Nephron progenitor cell (in vitro differentiated cells): ENCODE results near the gene USP17L24.
"Not testable (repeated sequence)": the region's sequence is repeated elsewhere in the genome, so short reads cannot be mapped to it uniquely, and the experiment has no call there.

ENCODE experiments used
- DNase-seq: peaks from one replicate; pipeline ENCODE4 v3.0.0; 2021
- H3K27ac Mint-ChIP-seq: 2 replicates; pipeline ENCODE4 v1.8.0; 2021; ENCODE audit warnings: mild to moderate bottlenecking, moderate library complexity, mixed read lengths
- H3K27me3 Mint-ChIP-seq: 2 replicates; pipeline ENCODE4 v1.8.0; 2021; ENCODE audit warnings: mild to moderate bottlenecking, low read depth, mixed read lengths; ENCODE audit not compliant: poor library complexity
- H3K36me3 Mint-ChIP-seq: 2 replicates; pipeline ENCODE4 v1.8.0; 2021; ENCODE audit warnings: low read depth, mixed read lengths
- H3K4me1 Mint-ChIP-seq: 2 replicates; pipeline ENCODE4 v1.8.0; 2021; ENCODE audit warnings: mixed read lengths
- H3K4me3 Mint-ChIP-seq: 2 replicates; pipeline ENCODE4 v1.8.0; 2021; ENCODE audit warnings: mild to moderate bottlenecking, moderate library complexity, mixed read lengths
- H3K9me3 Mint-ChIP-seq: 2 replicates; pipeline ENCODE4 v1.8.0; 2021; ENCODE audit warnings: mild to moderate bottlenecking, moderate library complexity, mixed read lengths

The USP17L24 gene, protein sequence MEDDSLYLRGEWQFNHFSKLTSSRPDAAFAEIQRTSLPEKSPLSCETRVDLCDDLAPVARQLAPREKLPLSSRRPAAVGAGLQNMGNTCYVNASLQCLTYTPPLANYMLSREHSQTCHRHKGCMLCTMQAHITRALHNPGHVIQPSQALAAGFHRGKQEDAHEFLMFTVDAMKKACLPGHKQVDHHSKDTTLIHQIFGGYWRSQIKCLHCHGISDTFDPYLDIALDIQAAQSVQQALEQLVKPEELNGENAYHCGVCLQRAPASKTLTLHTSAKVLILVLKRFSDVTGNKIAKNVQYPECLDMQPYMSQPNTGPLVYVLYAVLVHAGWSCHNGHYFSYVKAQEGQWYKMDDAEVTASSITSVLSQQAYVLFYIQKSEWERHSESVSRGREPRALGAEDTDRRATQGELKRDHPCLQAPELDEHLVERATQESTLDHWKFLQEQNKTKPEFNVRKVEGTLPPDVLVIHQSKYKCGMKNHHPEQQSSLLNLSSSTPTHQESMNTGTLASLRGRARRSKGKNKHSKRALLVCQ

GRCh38 chr4:9324865-9325264 is at the start of gene USP17L24:
Gene USP17L24, plus strand, starts transcription at chr4:9325165. Its CDS starts 0 bp downstream, at chr4:9325165.
- not testable (repeated sequence) for DNase-seq, H3K9me3 Mint-ChIP-seq, H3K27me3 Mint-ChIP-seq, H3K27ac Mint-ChIP-seq, H3K36me3 Mint-ChIP-seq, H3K4me3 Mint-ChIP-seq, H3K4me1 Mint-ChIP-seq

- H3K27ac Mint-ChIP-seq, DNase-seq, H3K4me1 Mint-ChIP-seq, H3K36me3 Mint-ChIP-seq, H3K27me3 Mint-ChIP-seq, H3K4me3 Mint-ChIP-seq, H3K9me3 Mint-ChIP-seq: not testable (repeated sequence)
These were observed 774 bp upstream of the USP17L24 start for GRCh38 chr4:9324191-9324590.

GRCh38 chr4:9329611-9330010 is 4.6 kb downstream of the USP17L24 start, which contains the start of gene USP17L25:
Gene USP17L25, plus strand, starts transcription at chr4:9329911. Its CDS starts 0 bp downstream, at chr4:9329911.
- H3K27me3 Mint-ChIP-seq, H3K4me3 Mint-ChIP-seq, H3K9me3 Mint-ChIP-seq, H3K36me3 Mint-ChIP-seq, H3K27ac Mint-ChIP-seq, DNase-seq, H3K4me1 Mint-ChIP-seq: not testable (repeated sequence)

GRCh38 chr4:9334358-9334757 is 9.4 kb downstream of the USP17L24 start, which contains the start of gene USP17L26:
Gene USP17L26, plus strand, starts transcription at chr4:9334658. Its CDS starts 0 bp downstream, at chr4:9334658.
- not testable (repeated sequence) for H3K36me3 Mint-ChIP-seq, H3K4me1 Mint-ChIP-seq, H3K27me3 Mint-ChIP-seq, H3K4me3 Mint-ChIP-seq, H3K9me3 Mint-ChIP-seq, DNase-seq, H3K27ac Mint-ChIP-seq

DNA sequence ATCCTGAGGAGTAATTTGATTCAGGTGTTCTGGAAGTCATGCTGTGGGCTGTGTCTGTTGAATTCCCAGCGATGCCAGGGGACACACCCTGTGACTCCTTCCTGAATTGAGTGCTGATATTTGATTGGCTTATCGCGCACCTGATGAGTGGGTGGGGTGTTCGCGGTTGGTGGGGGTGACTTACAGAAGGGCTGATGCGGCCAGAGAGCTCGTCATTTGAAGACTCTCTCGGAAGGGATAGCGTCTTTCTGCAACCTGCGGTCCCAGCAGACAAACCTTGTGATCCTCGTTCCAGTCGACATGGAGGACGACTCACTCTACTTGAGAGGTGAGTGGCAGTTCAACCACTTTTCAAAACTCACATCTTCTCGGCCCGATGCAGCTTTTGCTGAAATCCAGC is 14.1 kb downstream of the USP17L24 start, which contains the start of gene USP17L5:
Gene USP17L5, plus strand, starts transcription at position 301 of the 400 bp plus-strand sequence. Its CDS starts 0 bp downstream, at position 301.
- H3K4me3 Mint-ChIP-seq, H3K4me1 Mint-ChIP-seq, H3K9me3 Mint-ChIP-seq, H3K27me3 Mint-ChIP-seq, H3K27ac Mint-ChIP-seq, H3K36me3 Mint-ChIP-seq, DNase-seq: not testable (repeated sequence)

DNA sequence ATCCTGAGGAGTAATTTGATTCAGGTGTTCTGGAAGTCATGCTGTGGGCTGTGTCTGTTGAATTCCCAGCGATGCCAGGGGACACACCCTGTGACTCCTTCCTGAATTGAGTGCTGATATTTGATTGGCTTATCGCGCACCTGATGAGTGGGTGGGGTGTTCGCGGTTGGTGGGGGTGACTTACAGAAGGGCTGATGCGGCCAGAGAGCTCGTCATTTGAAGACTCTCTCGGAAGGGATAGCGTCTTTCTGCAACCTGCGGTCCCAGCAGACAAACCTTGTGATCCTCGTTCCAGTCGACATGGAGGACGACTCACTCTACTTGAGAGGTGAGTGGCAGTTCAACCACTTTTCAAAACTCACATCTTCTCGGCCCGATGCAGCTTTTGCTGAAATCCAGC is 18.9 kb downstream of the USP17L24 start, which contains the start of gene USP17L27:
Gene USP17L27, plus strand, starts transcription at position 301 of the 400 bp plus-strand sequence. Its CDS starts 0 bp downstream, at position 301.
- H3K27me3 Mint-ChIP-seq, H3K27ac Mint-ChIP-seq, H3K9me3 Mint-ChIP-seq, DNase-seq, H3K4me1 Mint-ChIP-seq, H3K4me3 Mint-ChIP-seq, H3K36me3 Mint-ChIP-seq: not testable (repeated sequence)

GRCh38 chr4:9348593-9348992 is 23.6 kb downstream of the USP17L24 start, which contains the start of gene USP17L28:
Gene USP17L28, plus strand, starts transcription at chr4:9348893. Its CDS starts 0 bp downstream, at chr4:9348893.
- H3K27ac Mint-ChIP-seq, H3K4me1 Mint-ChIP-seq, H3K36me3 Mint-ChIP-seq, DNase-seq, H3K4me3 Mint-ChIP-seq, H3K27me3 Mint-ChIP-seq, H3K9me3 Mint-ChIP-seq: not testable (repeated sequence)

GRCh38 chr4:9350866-9351265 is 25.9 kb downstream of the USP17L24 start:
- not testable (repeated sequence) for H3K36me3 Mint-ChIP-seq, H3K9me3 Mint-ChIP-seq, H3K4me3 Mint-ChIP-seq, DNase-seq, H3K27me3 Mint-ChIP-seq, H3K4me1 Mint-ChIP-seq, H3K27ac Mint-ChIP-seq

GRCh38 chr4:9353338-9353737 is 28.4 kb downstream of the USP17L24 start, which contains the start of gene USP17L29:
Gene USP17L29, plus strand, starts transcription at chr4:9353638. Its CDS starts 0 bp downstream, at chr4:9353638.
- not testable (repeated sequence) for DNase-seq, H3K27ac Mint-ChIP-seq, H3K4me1 Mint-ChIP-seq, H3K9me3 Mint-ChIP-seq, H3K27me3 Mint-ChIP-seq, H3K36me3 Mint-ChIP-seq, H3K4me3 Mint-ChIP-seq

- DNase-seq, H3K27ac Mint-ChIP-seq, H3K4me3 Mint-ChIP-seq, H3K27me3 Mint-ChIP-seq, H3K4me1 Mint-ChIP-seq, H3K9me3 Mint-ChIP-seq, H3K36me3 Mint-ChIP-seq: not testable (repeated sequence)
These were observed 37.9 kb downstream of the USP17L24 start, which contains the start of gene USP17L30 for GRCh38 chr4:9362829-9363228. Gene USP17L30, plus strand, starts transcription at chr4:9363129. Its CDS starts 0 bp downstream, at chr4:9363129.
